HG02678 (cell line): ENCODE results near the gene HSD17B11.
A peak's percentile ranks its signal among the peaks of the same experiment; 100 is the strongest.
"Not testable (repeated sequence)": the region's sequence is repeated elsewhere in the genome, so short reads cannot be mapped to it uniquely, and the experiment has no call there.

Experiments
- ATAC-seq: cut with Tn5 transposase; IDR thresholded peaks from one replicate; pipeline ENCODE4 v1.9.1; 2021; ENCODE audit warnings: mild to moderate bottlenecking, moderate library complexity; ENCODE audit not compliant: unreplicated experiment

HSD17B11 gene

DNA sequence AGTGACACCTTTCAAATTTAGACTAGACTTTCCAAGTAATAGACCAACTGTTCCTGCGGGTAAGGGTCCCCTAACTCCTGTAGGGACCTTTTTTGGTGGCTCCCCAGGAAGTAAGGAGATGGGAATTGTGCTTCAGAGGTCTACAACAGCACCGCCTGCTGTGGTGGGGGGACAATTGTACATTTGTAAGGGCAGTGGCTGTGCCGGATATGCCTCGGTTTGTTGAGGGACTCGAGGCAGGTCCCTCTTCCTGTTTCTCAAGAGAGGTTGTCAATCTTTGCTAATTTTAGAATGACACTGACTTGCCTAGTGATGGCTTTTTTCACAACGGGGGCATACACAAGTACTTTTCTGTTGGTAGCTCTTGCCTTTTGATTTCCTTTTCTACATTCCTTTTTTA, 15.5 kb upstream of the HSD17B11 start:
- no peak for ATAC-seq

DNA sequence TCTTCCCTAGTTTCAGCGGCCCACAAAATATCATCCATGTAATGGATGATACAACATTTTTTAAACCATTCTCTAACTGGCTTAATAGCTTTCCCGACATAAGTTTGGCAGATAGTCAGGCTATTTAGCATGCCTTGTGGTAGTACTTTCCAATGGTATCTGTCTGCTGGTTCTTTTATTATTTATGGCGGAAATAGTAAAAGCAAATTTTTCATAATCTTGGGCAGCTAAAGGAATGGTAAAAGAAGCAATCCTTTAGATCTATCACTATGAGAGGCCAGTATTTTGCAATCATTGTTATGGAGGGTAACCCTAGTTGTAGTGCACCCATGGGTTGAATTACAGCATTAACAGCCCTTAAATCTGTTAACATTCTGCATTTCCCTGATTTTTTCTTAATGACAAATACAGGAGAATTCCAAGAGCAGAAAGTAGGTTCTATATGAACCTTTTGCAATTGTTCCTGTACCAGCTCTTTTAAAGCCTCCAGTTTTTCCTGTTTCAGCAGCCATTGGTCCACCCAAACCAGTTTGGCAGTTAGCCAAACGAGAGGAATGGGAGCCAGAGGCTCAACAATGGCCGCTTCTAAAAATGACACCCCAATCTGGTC, 14.3 kb upstream of the HSD17B11 start:
- no peak for ATAC-seq

DNA sequence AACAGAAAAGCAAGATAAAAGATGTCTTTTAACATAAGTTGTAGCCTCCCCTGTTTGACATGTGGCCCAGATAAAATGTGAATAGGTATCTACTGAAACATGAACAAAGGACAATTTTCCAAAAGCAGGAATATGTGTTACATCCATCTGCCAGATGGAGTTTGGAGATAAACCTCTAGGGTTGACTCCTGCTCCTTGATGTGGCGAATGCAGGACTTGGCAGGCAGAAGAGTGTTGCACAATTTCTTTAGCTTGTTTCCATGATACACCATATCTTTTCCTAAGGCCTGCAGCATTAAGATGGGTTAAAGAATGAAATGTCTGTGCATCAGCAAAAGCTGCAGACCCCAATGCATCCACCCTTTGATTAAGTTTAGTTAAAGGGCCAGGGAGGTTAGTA, 12.7 kb upstream of the HSD17B11 start:
- ATAC-seq: not testable (repeated sequence)

DNA sequence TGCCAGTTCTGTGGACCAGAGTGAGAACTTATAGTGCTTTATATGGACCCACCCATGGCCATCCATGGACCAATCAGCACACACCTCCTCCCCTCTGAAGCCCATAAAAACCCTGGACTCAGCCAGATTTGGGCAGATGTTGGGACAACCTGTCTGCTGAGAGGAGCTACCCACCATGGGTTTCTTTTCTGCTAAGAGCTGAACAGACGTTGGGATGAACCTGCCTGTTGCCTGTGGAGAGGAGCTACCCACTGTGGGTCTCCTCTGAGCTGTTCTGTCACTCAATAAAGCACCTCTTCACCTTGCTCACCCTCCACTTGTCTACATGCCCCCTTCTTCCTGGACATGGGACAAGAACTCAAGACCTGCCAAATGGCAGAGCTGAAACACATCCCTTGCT, 9.0 kb upstream of the HSD17B11 start:
- no peak for ATAC-seq

DNA sequence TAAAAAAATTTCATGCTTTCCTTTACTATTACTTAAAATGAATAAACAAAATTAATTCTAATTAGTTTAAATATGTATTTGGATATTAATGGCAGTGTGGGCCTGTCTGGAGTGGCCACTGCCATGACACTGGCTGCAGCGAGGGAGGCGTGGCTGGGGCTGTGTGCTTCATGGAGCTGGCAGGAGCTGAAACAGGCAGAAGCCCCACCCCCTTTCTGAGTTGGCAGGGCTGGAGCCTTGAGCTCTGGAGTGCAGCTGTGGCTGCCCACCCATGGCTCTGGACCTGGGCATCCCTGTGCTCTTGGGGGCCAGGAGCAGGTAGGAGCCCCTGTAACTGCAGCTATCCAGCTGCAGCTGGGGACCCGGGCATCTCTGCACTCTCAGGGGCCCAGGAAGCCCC, 8.2 kb upstream of the HSD17B11 start:
- ATAC-seq: no peak

DNA sequence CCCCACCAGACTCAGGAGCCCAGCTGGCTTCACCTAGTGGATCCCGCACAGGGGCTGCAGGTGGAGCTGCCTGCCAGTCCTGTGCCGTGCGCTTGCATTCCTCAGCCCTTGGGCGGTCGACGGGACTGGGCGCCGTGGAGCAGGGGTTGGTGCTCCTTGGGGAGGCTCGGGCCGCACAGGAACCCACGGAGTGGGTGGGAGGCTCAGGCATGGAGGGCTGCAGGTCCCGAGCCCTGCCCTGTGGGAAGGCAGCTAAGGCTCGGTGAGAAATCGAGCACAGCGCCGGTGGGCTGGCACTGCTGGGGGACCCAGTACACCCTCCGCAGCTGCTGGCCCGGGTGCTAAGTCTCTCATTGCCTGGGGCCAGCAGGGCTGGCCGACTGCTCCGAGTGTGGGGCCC, 4.9 kb upstream of the HSD17B11 start:
- ATAC-seq: not testable (repeated sequence)

DNA sequence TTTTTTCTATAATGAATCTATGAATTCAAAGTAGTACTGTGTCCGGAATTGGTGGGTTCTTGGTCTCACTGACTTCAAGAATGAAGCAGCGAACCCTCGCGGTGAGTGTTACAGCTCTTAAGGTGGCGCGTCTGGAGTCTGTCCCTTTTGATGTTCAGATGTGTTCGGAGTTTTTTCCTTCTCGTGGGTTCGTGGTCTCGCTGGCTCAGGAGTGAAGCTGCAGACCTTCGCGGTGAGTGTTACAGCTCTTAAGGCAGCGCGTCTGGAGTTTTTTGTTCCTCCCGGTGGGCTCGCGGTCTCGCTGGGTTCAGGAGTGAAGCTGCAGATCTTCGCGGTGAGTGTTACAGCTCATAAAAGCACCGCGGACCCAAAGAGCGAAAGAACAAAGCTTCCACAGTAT, 4.1 kb upstream of the HSD17B11 start:
- not testable (repeated sequence) for ATAC-seq

DNA sequence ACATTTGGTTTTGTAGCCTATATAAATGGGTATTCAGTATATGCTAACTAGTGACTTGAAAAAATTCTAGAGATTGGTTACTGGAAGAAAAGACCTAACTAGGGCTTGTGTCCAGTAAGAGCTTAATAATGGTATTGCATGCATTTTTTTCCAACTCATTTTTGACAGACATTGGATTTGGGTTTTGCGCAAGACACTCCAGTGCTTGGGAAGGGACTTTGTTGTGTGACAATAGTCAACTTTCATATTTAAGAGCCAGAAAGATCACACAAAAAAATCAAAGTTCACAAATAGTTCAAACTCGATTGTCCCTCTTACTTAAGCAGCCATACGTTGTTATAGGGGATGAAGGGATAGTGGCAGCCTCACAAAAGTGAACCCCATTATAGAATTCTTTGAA, 1.2 kb upstream of the HSD17B11 start:
- no peak for ATAC-seq

DNA sequence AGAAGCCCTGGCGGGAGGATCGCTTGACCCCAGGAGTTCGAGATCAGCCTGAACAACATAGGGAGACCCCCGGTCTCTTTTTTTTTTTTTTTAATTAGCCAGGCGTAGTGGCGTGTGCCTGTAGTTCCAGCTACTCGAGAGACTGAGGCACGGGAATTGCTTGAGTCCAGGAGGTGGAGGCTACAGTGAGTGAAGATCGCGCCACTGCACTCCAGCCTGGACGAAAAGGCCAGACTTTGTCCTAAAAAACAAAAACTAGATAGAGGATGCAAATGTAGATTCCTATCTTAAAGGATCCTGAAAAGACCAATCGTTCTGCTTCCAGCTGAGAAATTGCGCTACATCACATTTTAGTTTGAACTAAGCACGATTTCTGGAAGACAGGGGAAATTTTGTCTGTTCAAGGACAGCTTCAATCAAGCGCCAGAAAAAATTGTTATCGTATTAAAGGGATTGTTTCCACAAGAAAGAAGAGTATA, 627 bp upstream of the HSD17B11 start:
- ATAC-seq: peak; percentile 15

DNA sequence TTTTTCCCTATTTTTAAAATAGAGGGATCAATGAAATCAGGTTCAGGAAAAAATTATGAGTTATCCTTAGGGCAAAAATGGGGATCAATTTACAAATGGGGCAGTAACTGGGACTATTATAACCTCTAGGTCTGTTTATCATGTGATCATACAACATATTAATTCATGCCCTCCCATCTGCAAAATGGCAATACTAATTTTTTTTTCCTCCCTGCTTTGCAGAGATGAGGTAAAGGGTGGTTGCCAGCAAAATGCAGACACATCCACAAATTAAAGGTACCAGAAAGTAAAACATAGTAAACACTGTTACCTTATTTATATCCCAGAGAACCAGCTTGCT, 467 bp downstream of the HSD17B11 start:
- ATAC-seq: no peak

DNA sequence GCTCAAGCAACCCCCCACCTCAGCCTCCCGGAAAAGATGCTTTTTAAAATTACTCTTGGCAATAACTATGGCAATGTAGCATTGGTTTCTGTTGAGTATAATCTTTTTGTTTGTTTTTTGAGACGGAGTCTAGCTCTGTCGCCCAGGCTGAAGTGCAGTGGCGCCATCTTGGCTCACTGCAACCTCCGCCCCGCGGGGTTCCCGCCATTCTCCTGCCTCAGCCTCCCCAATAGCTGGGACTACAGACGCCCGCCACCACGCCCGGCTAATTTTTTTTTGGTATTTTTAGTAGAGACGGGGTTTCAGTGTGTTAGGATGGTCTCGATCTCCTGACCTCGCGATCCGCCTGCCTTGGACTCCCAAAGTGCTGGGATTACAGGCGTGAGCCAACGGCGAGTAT, 933 bp downstream of the HSD17B11 start:
- ATAC-seq: not testable (repeated sequence)

DNA sequence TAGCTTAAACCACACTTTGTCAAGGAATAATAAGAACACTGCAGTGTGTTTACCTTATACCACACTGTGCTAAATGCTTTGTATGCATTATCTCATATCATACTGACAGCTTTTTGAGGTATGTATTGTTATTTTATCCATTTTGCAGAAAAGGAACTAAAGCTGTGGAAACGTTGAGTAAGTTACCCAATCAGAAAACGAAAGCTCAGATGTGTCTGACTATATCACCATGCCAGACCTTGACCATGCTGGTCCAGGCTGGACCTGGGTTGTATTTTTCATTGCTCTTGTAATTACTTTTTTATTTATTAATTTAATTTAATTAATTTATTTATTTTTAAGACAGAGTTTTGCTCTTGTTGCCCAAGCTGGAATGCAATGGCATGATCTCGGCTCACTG, 2.1 kb downstream of the HSD17B11 start:
- ATAC-seq: no peak

DNA sequence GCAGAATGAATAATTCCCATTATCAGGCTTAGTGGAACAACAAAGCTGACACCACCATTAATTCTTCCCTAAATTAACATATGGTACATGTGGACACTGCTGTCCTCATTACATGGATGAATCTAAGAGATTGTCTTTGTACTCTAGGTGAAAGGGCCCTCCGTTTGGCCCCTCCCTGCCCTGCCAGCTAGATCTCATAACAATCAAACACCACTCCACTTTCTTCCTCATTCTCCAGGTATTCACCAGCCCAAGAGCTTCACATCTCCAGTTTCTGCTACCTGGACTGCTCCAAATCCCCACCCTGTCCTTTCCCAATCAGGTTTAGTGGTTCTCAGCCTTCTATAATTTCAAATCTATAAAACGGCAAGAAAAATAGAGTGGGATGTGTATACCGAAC, 3.8 kb downstream of the HSD17B11 start:
- no peak for ATAC-seq

DNA sequence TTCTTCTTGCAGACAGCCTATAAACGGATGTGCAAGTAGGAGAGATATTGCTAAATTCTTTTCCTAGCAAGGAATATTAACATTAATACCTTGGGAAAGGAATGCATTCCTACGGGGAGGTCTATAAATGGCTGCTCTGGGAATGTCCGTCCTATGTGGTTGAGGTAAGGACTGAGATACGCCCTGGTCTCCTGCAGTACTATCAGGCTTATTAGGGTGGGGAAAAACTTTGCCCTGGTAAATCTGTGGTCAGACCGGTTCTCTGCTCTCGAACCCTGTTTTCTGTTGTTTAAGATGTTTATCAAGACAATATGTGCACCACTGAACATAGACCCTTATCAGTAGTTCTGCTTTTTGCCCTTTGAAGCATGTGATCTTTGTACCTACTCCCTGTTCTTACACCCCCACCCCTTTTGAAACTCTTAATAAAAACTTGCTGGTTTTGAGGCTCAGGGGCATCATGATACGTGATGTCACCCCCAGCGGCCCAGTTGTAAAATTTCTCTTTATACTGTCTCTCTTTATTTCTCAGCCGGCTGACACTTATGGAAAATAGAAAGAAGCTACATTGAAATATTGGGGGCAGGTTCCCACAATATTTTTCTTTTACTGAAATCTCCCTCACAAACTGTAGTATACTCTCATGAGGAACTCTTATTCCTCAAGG, 6.4 kb downstream of the HSD17B11 start:
- ATAC-seq: not testable (repeated sequence)

DNA sequence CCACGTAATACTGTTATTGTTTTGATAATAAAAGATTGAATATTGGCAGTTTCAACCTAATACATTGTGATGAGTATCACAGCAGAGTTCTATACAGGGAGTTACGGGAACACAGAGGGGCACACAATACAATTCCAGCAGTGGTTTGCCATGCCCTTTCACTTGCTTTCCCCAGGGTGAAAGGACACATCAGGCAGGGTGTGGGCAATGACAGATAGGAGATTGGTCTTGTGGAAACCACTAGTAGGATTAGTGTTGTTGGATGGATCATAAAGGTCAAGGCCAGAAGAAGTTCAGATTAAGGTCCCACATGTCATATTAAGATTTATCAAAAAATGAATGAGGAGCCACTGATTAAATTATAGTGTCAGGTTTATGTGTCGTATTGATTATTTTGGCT, 8.1 kb downstream of the HSD17B11 start:
- ATAC-seq: no peak

DNA sequence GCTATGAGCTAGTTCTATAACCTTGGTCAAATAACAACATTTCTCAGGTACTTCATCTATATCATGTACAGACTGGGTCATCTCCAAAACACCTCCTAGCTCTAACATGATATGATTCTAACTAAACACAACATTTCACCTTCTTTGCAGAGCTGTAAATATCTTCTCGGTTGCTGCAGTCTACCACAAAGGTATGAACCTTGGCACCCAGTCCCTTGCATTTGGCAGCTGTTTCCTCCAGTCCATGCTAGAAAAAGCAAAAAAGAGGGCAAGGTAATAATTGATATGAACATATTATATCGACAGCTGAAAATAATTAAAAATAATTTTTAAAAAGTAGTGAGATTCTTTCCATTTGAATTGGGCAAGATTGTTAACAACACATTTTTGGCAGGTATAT, 8.9 kb downstream of the HSD17B11 start:
- ATAC-seq: no peak

DNA sequence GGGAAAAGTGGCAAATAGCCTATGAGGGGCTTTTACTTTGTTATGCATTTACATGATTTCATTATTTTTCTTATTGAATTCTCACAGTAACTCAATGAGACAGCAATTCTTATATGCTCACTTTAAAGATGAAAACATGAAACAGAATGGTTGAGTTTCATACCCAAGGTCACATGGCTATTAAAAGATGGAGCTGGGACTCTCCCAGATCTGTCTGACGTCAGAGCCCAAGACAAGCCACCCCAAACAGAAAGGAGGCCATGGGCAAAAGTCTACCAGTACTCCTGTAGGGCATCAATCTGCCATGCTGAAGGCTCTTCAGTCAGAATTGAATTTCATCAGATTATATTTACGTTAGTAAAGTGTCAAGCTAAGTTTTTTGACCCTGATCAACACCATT, 13.2 kb downstream of the HSD17B11 start:
- ATAC-seq: no peak

DNA sequence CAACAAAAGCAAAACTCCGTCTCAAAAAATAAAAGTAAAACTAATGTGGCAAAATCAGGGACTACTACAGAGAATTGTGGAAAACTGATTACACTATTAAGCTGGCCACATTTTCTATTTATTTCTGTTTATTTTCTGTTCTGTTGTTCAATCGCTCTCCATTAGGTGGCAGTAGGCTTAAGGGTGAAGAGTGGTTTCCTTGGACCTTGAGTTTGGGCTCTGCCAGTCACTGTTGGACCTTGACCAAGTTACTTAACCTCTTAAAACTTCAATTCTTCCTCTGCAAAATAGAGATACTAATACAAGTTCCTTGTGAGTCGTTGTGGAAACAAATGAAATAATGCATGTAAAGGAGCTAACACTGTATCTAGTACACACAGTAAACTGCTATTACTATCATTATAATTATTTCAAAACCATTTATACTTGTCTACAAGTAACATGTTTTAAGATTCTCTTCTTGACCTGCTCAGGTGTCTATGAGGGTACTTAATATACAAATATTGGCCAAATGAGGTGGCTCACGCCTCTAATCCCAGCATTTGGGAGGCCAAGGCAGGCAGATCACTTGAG, 15.2 kb downstream of the HSD17B11 start:
- peak; percentile 62 for ATAC-seq

DNA sequence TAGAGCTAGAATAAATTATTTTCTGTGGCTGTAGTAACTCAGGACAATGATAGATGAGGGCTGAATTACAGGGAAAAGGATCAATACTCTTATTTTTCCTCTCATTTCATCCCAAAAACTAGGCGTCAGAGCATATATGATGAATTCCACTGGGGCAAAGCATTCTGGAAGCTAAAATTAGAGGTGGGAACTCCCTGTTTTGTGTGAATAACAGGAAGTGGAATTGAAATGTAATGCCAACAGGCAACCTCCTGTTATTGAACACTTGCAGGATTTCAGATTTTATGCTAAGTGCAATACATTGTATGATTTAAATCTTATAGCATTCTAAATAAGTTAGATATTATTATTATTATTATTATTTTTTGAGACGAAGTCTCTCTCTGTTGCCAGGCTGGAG, 20.9 kb downstream of the HSD17B11 start:
- ATAC-seq: no peak

DNA sequence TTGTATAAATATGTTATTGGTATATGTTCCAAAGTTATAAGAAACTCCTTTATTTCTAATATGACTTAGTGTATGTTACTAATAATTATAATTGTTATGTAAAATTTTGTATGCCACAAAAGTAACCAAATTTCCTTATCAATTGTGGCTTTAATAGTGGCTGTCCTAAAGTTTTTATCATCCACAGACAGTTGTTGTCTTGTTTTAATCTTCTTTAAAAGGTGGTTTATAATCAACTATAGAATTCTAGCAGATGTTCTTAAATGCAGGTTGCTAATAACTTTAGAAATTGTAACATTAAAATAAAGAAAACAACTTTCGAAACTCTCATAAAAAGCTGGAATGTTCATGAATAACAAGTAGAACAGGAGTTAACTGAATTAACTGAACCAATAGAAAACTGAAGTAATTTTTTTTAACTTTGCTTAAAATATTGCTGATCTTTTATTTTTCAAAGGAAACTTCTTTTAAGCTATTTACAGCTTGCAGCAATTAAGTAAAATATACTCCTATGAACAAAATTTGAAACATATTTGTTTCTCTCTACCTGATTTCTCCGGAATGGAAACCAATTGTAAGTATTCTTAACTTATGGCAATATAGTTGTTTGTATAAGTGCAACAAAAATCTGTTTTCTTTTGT, 24.3 kb downstream of the HSD17B11 start:
- ATAC-seq: no peak

DNA sequence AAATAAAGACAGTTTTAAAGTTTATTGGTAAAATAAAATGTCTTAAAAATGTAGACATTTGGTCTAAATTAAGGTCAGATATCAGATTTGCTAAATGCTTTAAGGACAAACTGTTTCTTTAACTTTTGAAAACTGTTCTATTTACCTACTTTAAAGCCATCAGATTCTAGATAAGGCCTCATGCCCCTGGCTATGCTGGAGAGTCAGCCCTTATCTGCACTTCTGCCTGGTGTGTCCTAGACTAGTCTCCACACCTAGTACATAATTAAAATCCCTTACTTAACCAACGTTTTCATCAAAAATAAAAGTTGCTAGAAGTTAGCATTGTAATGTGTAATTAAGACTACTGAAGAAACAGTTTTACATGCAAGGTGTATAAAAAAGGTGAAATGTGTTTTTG, 25.6 kb downstream of the HSD17B11 start:
- no peak for ATAC-seq

DNA sequence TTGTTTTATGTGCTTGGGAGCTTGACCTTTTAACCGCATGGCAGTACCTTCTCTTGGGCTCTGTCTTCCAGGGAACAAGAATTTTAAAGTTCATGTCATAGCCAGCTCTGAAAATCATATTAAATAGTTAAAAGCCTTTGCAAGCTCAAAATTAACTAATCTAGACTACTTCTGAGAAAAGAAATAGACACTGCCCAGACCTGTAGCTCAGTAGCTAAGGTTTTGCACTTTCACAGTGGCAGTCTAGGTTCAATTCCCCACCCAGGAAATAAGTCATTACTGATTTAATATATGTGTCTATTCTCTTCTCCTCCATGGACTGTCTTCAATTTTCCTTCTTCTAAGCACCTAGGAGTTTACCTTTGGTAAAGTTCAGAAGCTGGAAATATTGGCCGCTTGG, 27.4 kb downstream of the HSD17B11 start:
- no peak for ATAC-seq
